ENCODE measurements around the gene GASK1A. TPM values are rescaled to one million over a fixed set of nuclear protein-coding genes. Genes with fewer than 3 reads are reported as not detected.

Gene GASK1A
- total RNA-seq, 2 donors from 2014 or later, result 4.0 to 5.3 TPM

DNA sequence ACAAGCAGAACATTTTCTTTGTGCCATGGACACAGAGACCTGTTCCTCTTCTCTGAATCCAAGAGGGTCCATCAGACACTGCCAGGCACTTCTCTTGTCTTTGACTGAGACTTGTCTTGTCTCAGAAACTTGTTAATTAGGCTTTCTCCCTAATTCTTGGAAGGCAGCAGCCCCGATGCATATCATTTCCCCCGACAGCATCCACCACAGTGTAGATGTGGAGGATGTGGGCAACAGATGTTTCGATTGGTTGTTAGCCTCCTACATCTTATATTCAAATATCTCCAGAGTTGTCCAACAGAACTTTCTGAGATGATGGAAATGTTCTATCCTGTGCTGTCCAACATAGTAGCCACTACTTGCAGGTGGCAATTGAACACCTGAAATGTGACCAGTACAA, 15.5 kb downstream of the GASK1A start:
- no peak overlapping the region for H3K9ac ChIP-seq (ENCODE audit: extremely low read depth, low read length, poor library complexity, severe bottlenecking)
- H3K4me1 Mint-ChIP-seq, result peaks cover 13% of the 10 kb centered on the region
- no peak for TF ChIP-seq CTCF (conservative IDR thresholded peaks at IDR 0.05)

DNA sequence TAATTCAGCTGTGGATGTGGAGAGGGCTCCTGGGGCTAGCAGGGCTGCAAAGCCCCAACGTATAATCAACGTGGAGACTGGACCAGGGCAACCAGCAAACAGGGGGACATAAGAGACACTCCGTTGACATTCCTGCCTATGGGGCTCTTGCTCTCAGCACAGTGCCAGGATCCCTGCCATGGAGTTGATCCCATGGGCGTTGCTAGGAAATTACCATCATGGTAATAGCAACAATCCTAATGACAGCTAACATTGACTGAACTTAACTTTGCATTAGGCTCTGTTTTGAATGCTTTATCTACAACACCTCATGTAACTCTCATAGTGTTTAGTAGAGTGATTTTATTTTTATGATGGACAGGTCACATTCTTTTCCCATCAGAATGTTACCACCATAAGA, 16.9 kb downstream of the GASK1A start:
- no peaks in the 10 kb centered on the region for H3K27me3 ChIP-seq (ENCODE audit: control insufficient read depth, insufficient read depth, low read length, poor library complexity, severe bottlenecking)
- no peaks in the 10 kb centered on the region for H3K36me3 Mint-ChIP-seq (ENCODE audit: low read depth)
- no peak overlapping the region for H3K4me3 ChIP-seq (ENCODE audit: low read length)
- no peaks in the 10 kb centered on the region for H3K36me3 ChIP-seq (ENCODE audit: control insufficient read depth, insufficient read depth, low read length)
- 91 to 95% methylated on average over 4 of the region's 4 CpGs for WGBS, 2 experiments (ENCODE audit: insufficient coverage in 1 of 2, insufficient read length in 1 of 2)
- no peaks in the 10 kb centered on the region for H3K27me3 Mint-ChIP-seq (ENCODE audit: insufficient read depth)
- no peaks in the 10 kb centered on the region for H3K4me1 ChIP-seq (ENCODE audit: control insufficient read depth, insufficient read depth, low read length)
- TF ChIP-seq CTCF (conservative IDR thresholded peaks at IDR 0.05), result no peak
- peaks cover 13% of the 10 kb centered on the region for H3K4me1 Mint-ChIP-seq
- H3K4me3 Mint-ChIP-seq, result no peak overlapping the region
- no peak overlapping the region for H3K9ac ChIP-seq (ENCODE audit: extremely low read depth, low read length, poor library complexity, severe bottlenecking)
- H3K9me3 ChIP-seq (ENCODE audit: control insufficient read depth, low read length), result no peaks in the 10 kb centered on the region
- no peak overlapping the region for H3K27ac Mint-ChIP-seq
- H3K9me3 Mint-ChIP-seq, result no peaks in the 10 kb centered on the region
- H3K27ac ChIP-seq (ENCODE audit: low read depth, low read length), result no peak overlapping the region
- DNase-seq, result no peak

More for the DNA sequence above, 15.5 kb downstream of the GASK1A start:
- H3K9me3 Mint-ChIP-seq, result no peaks in the 10 kb centered on the region
- no peak overlapping the region for H3K27ac ChIP-seq (ENCODE audit: low read depth, low read length)
- no peaks in the 10 kb centered on the region for H3K36me3 ChIP-seq (ENCODE audit: control insufficient read depth, insufficient read depth, low read length)
- H3K4me3 ChIP-seq (ENCODE audit: low read length), result no peak overlapping the region
- 97% methylated on average over 3 of the region's 3 CpGs; no CpG with 5 or more reads in 1 of the 2 experiments for WGBS, 2 experiments (ENCODE audit: insufficient coverage in 1 of 2, insufficient read length in 1 of 2)
- no peak overlapping the region for H3K27ac Mint-ChIP-seq
- DNase-seq, result no peak
- no peak overlapping the region for H3K4me3 Mint-ChIP-seq
- no peaks in the 10 kb centered on the region for H3K4me1 ChIP-seq (ENCODE audit: control insufficient read depth, insufficient read depth, low read length)
- H3K9me3 ChIP-seq (ENCODE audit: control insufficient read depth, low read length), result no peaks in the 10 kb centered on the region
- H3K27me3 Mint-ChIP-seq (ENCODE audit: insufficient read depth), result no peaks in the 10 kb centered on the region
- no peaks in the 10 kb centered on the region for H3K36me3 Mint-ChIP-seq (ENCODE audit: low read depth)
- H3K27me3 ChIP-seq (ENCODE audit: control insufficient read depth, insufficient read depth, low read length, poor library complexity, severe bottlenecking), result no peaks in the 10 kb centered on the region

DNA sequence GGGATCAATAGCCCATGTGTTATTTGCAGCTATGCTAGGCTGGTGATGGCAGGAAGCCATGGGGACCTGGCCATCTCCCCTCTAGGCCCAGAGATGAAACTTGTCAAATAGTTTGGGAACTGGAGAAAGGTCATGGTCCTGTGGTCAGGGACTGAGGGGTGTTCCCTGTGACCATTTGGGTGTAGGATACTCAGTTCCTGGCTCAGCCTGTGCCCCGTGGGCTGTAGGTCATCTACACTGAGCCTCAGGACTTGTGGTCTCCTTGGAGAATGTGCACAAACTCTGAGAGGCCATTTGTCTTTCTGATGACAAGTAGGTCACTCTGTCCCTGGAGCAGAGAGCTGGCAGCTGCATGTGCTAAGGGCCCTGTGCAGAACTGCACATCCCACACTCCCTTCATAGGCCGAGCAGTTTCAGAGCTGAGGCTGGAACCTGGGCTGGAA, 17.5 kb downstream of the GASK1A start:
- Mint-ChIP-seq H3K27ac (no peak overlapping the region), H3K4me3 (no peak overlapping the region), H3K9me3 (no peaks in the 10 kb centered on the region), H3K4me1 (peaks cover 6% of the 10 kb centered on the region), H3K27me3 (ENCODE audit: insufficient read depth) (no peaks in the 10 kb centered on the region), H3K36me3 (ENCODE audit: low read depth) (no peaks in the 10 kb centered on the region)
- Histone ChIP-seq H3K9me3 (ENCODE audit: control insufficient read depth, low read length) (no peaks in the 10 kb centered on the region), H3K27ac (ENCODE audit: low read depth, low read length) (no peak overlapping the region), H3K4me3 (ENCODE audit: low read length) (no peak overlapping the region), H3K9ac (ENCODE audit: extremely low read depth, low read length, poor library complexity, severe bottlenecking) (no peak overlapping the region), H3K36me3 (ENCODE audit: control insufficient read depth, insufficient read depth, low read length) (no peaks in the 10 kb centered on the region), H3K4me1 (ENCODE audit: control insufficient read depth, insufficient read depth, low read length) (no peaks in the 10 kb centered on the region), H3K27me3 (ENCODE audit: control insufficient read depth, insufficient read depth, low read length, poor library complexity, severe bottlenecking) (no peaks in the 10 kb centered on the region)
- no peak for TF ChIP-seq CTCF (conservative IDR thresholded peaks at IDR 0.05)
- WGBS, 2 experiments (ENCODE audit: insufficient coverage in 1 of 2, insufficient read length in 1 of 2), result 90 to 100% methylated on average over 2 of the region's 2 CpGs
- no peak for DNase-seq

Measured in endodermal cell (in vitro differentiated cells).